H9 (cell line): ENCODE measurements around the gene UQCRHL. TPM values are rescaled to one million over a fixed set of nuclear protein-coding genes. Genes with fewer than 3 reads are reported as not detected.

Source experiments
- DNase-seq: peaks from one replicate; pipeline ENCODE4 v3.0.0-alpha.2; 2017
- H2AFZ ChIP-seq: one replicate; pipeline ENCODE4 v1.6.1; 2013; ENCODE audit warnings: mild to moderate bottlenecking, low read length, control low read depth, moderate library complexity
- H2AK5ac ChIP-seq: 2 replicates; pipeline ENCODE4 v1.6.1; 2013; ENCODE audit warnings: low read length, control low read depth, mixed read lengths; ENCODE audit not compliant: insufficient read length
- H2BK120ac ChIP-seq: one replicate; pipeline ENCODE4 v1.6.1; 2013; ENCODE audit warnings: low read depth, mild to moderate bottlenecking, low read length, control low read depth, inconsistent platforms; ENCODE audit not compliant: poor library complexity, severe bottlenecking
- H2BK12ac ChIP-seq: 2 replicates; pipeline ENCODE4 v1.6.1; 2013; ENCODE audit warnings: low read length, control low read depth, mixed read lengths, low read depth; ENCODE audit not compliant: insufficient read length
- H2BK15ac ChIP-seq: 2 replicates; pipeline ENCODE4 v1.6.1; 2013; ENCODE audit warnings: low read depth, low read length, control low read depth
- H2BK20ac ChIP-seq: one replicate; pipeline ENCODE4 v1.6.1; 2013; ENCODE audit warnings: low read depth, mild to moderate bottlenecking, low read length, control low read depth, inconsistent platforms; ENCODE audit not compliant: poor library complexity, severe bottlenecking
- H2BK5ac ChIP-seq: 2 replicates; pipeline ENCODE4 v1.6.1; 2013; ENCODE audit warnings: low read length, control low read depth, mixed read lengths; ENCODE audit not compliant: insufficient read length
- H3K14ac ChIP-seq: 2 replicates; pipeline ENCODE4 v1.6.1; 2013; ENCODE audit warnings: low read length, control low read depth; ENCODE audit not compliant: insufficient read depth
- H3K18ac ChIP-seq: 2 replicates; pipeline ENCODE4 v1.6.1; 2013; ENCODE audit warnings: low read depth, mild to moderate bottlenecking, mixed read lengths, low read length, control low read depth; ENCODE audit not compliant: insufficient read length
- H3K23ac ChIP-seq: 2 replicates; pipeline ENCODE4 v1.6.1; 2013; ENCODE audit warnings: low read length, control low read depth, mixed read lengths, low read depth; ENCODE audit not compliant: insufficient read length
- H3K23me2 ChIP-seq: 2 replicates; pipeline ENCODE4 v1.6.1; 2013; ENCODE audit warnings: low read depth, mild to moderate bottlenecking, mixed read lengths, low read length, control low read depth; ENCODE audit not compliant: insufficient read length, poor library complexity, severe bottlenecking
- H3K27ac ChIP-seq: 2 replicates; pipeline ENCODE4 v1.5.1; 2013; ENCODE audit warnings: low read length, control low read depth, mixed read lengths, low read depth; ENCODE audit not compliant: insufficient read length
- H3K27me3 ChIP-seq: 2 replicates; pipeline ENCODE4 v1.6.1; 2013; ENCODE audit warnings: low read length, control low read depth, inconsistent platforms; ENCODE audit not compliant: insufficient read depth
- H3K4ac ChIP-seq: 2 replicates; pipeline ENCODE4 v1.6.1; 2013; ENCODE audit warnings: low read depth, mild to moderate bottlenecking, control low read depth, inconsistent platforms, low read length, moderate library complexity
- H3K4me1 ChIP-seq: 2 replicates; pipeline ENCODE4 v1.6.1; 2013; ENCODE audit warnings: low read length, control low read depth, inconsistent platforms; ENCODE audit not compliant: insufficient read depth
- H3K4me2 ChIP-seq: 2 replicates; pipeline ENCODE4 v1.6.1; 2013; ENCODE audit warnings: low read length, control low read depth, mixed read lengths; ENCODE audit not compliant: insufficient read length, insufficient read depth
- H3K56ac ChIP-seq: 2 replicates; pipeline ENCODE4 v1.6.1; 2013; ENCODE audit warnings: low read depth, mild to moderate bottlenecking, mixed read lengths, low read length, control low read depth; ENCODE audit not compliant: insufficient read length
- H3K79me1 ChIP-seq: 2 replicates; pipeline ENCODE4 v1.6.1; 2013; ENCODE audit warnings: low read depth, mild to moderate bottlenecking, moderate library complexity, low read length, control low read depth, inconsistent platforms; ENCODE audit not compliant: insufficient read depth, poor library complexity, severe bottlenecking
- H3K79me2 ChIP-seq: 2 replicates; pipeline ENCODE4 v1.6.1; 2013; ENCODE audit warnings: low read length, control low read depth, inconsistent platforms; ENCODE audit not compliant: insufficient read depth
- H3K9ac ChIP-seq: 2 replicates; pipeline ENCODE4 v1.6.1; 2013; ENCODE audit warnings: low read length, control low read depth, mixed read lengths; ENCODE audit not compliant: insufficient read length; ENCODE audit errors: extremely low read depth
- H3K9me3 ChIP-seq: one replicate; pipeline ENCODE4 v1.6.1; 2013; ENCODE audit warnings: low read depth, low read length, inconsistent platforms; ENCODE audit not compliant: control insufficient read depth
- H3T11ph ChIP-seq: one replicate; pipeline ENCODE4 v1.6.1; 2013; ENCODE audit warnings: mild to moderate bottlenecking, low read length, control low read depth, inconsistent platforms
- H4K20me1 ChIP-seq: one replicate; pipeline ENCODE4 v1.6.1; 2013; ENCODE audit not compliant: control insufficient read depth, insufficient read length, insufficient read depth
- H4K5ac ChIP-seq: 2 replicates; pipeline ENCODE4 v1.6.1; 2013; ENCODE audit warnings: low read depth, mild to moderate bottlenecking, mixed read lengths, low read length, control low read depth; ENCODE audit not compliant: insufficient read length
- H4K8ac ChIP-seq: replicated peaks from 2 replicates; pipeline ENCODE4 v1.6.1; 2013; ENCODE audit warnings: low read length, control low read depth, mixed read lengths, low read depth; ENCODE audit not compliant: insufficient read length
- H4K91ac ChIP-seq: 2 replicates; pipeline ENCODE4 v1.6.1; 2013; ENCODE audit warnings: low read depth, mild to moderate bottlenecking, moderate library complexity, mixed read lengths, low read length, control low read depth; ENCODE audit not compliant: insufficient read length
- H3K27ac Mint-ChIP-seq, 3 experiments: 2 replicates in 2 of 3; 3 replicates in 1 of 3; pipeline ENCODE4 v1.8.0; 2020 to 2021; ENCODE audit warnings: mixed read lengths in 3 of 3, mild to moderate bottlenecking in 1 of 3, moderate library complexity in 1 of 3
- H3K27me3 Mint-ChIP-seq: 2 replicates; pipeline ENCODE4 v1.8.0; 2021; ENCODE audit warnings: low read depth, mild to moderate bottlenecking, moderate library complexity, mixed read lengths
- H3K36me3 Mint-ChIP-seq, 3 experiments: 2 replicates in 2 of 3; 3 replicates in 1 of 3; pipeline ENCODE4 v1.8.0; 2020 to 2021; ENCODE audit warnings: low read depth in 3 of 3, mixed read lengths in 3 of 3; ENCODE audit not compliant: insufficient read depth in 1 of 3
- H3K4me1 Mint-ChIP-seq, 2 experiments: 2 replicates each; pipeline ENCODE4 v1.8.0; 2020; ENCODE audit warnings: mixed read lengths in 2 of 2
- H3K4me3 Mint-ChIP-seq, 2 experiments: 2 replicates in 1 of 2; 3 replicates in 1 of 2; pipeline ENCODE4 v1.8.0; 2020 to 2021; ENCODE audit warnings: mild to moderate bottlenecking in 2 of 2, mixed read lengths in 2 of 2, moderate library complexity in 1 of 2
- H3K9me3 Mint-ChIP-seq, 2 experiments: 2 replicates in 1 of 2; 3 replicates in 1 of 2; pipeline ENCODE4 v1.8.0; 2020; ENCODE audit warnings: mild to moderate bottlenecking in 2 of 2, mixed read lengths in 2 of 2, moderate library complexity in 1 of 2
- CTCF ChIP-seq: fragments of 200-600 bp; sonication (generic); conservative IDR thresholded peaks from 3 replicates; pipeline ENCODE4 v1.8.0; 2021; ENCODE audit warnings: antibody characterized with exemption, mild to moderate bottlenecking
- WGBS: extraction: QIAGEN DNeasy Blood & Tissue Kit; methylation state at CpG from one replicate; pipeline ENCODE4 v1.1.7; 2013; ENCODE audit warnings: missing lambda C conversion rate, low lambda C conversion rate, mixed read lengths; ENCODE audit not compliant: insufficient read length; ENCODE audit errors: extremely low coverage; 5-methylcytosine and 5-hydroxymethylcytosine counted together
- total RNA-seq: library from RNA; stranded (reverse); gene quantifications from 2 replicates; pipeline ENCODE4 v1.2.1, GENCODE V29; 2021

Gene UQCRHL
- total RNA-seq, 1 experiment from 2014 or later, result 2.0 TPM

- Histone ChIP-seq H2BK120ac (no peak overlapping the region), H3K27me3 (no peaks in the 10 kb centered on the region), H4K91ac (no peak overlapping the region), H2BK20ac (no peak overlapping the region), H3K18ac (no peak overlapping the region), H2AFZ (no peak overlapping the region), H2BK5ac (no peak overlapping the region), H3K56ac (no peak overlapping the region), H3K23ac (no peak overlapping the region), H3T11ph (no peak overlapping the region), H3K4me2 (no peak overlapping the region), H3K79me1 (no peaks in the 10 kb centered on the region), H3K14ac (no peak overlapping the region; the same call in 1 of the 2 replicates), H2AK5ac (no peak overlapping the region), H3K4me1 (peaks cover 4% of the 10 kb centered on the region; the same call in 1 of the 2 replicates), H3K27ac (no peak overlapping the region), H4K5ac (no peak overlapping the region), H3K4ac (no peak overlapping the region), H2BK12ac (no peak overlapping the region), H3K9ac (no peak overlapping the region), H4K8ac (no peak overlapping the region), H3K23me2 (peaks cover 13% of the 10 kb centered on the region), H3K9me3 (no peaks in the 10 kb centered on the region), H4K20me1 (no peaks in the 10 kb centered on the region), H2BK15ac (no peak overlapping the region), H3K79me2 (peaks cover 21% of the 10 kb centered on the region; the same call in 1 of the 2 replicates)
- Mint-ChIP-seq H3K36me3 (peaks cover 31 to 35% (median 34%) of the 10 kb centered on the region in 3 experiments; a peak in 6 of 7 replicates), H3K27ac (peak overlapping the region in 2 of 3 experiments; percentile 59 to 97; a peak in 3 of 7 replicates), H3K4me3 (0 out of 5 replicates have a peak overlapping the region, but pooled peaks of 1 of the 2 experiments have one; percentile 22), H3K9me3 (no peaks in the 10 kb centered on the region), H3K4me1 (peaks cover 25 to 33% of the 10 kb centered on the region in 2 experiments), H3K27me3 (no peaks in the 10 kb centered on the region; the same call in 1 of the 2 replicates)
- no peak for TF ChIP-seq CTCF
- WGBS, result no CpG with 5 or more reads among the region's 10 CpGs
- DNase-seq, result peak; percentile 53
These were observed 44.9 kb downstream of the UQCRHL start for GRCh38 chr1:15762546-15762945.
